ENCODE data around the gene ABL2.

ABL2 gene

GRCh38 chr1:179053486-179053885 is 176.0 kb downstream of the ABL2 start:
- Mint-ChIP-seq H3K4me3 (no peak overlapping the region), H3K9me3 (peaks cover 9% of the 10 kb centered on the region), H3K27me3 (no peaks in the 10 kb centered on the region), H3K36me3 (ENCODE audit: low read depth) (peaks cover 45% of the 10 kb centered on the region), H3K27ac (no peak overlapping the region), H3K4me1 (ENCODE audit: low read depth) (no peaks in the 10 kb centered on the region)

GRCh38 chr1:179052776-179053175 is 176.7 kb downstream of the ABL2 start:
- Mint-ChIP-seq H3K9me3 (peaks cover 9% of the 10 kb centered on the region), H3K4me1 (ENCODE audit: low read depth) (no peaks in the 10 kb centered on the region), H3K36me3 (ENCODE audit: low read depth) (peaks cover 45% of the 10 kb centered on the region), H3K4me3 (no peak overlapping the region), H3K27me3 (no peaks in the 10 kb centered on the region), H3K27ac (no peak overlapping the region)

All from stimulated activated naive CD8-positive, alpha-beta T cell treated with anti-CD3 and anti-CD28 coated beads, Interleukin-15, Interleukin-2, amounts not matched to agents 100 ng/mL and 50 ng/mL, for 24 hours (primary cell).